Inflammatory macrophage treated with lipopolysaccharide for 1 hour (primary cell): Measurements from ENCODE around the gene PTPN20.
"Not testable (repeated sequence)": the region's sequence is repeated elsewhere in the genome, so short reads cannot be mapped to it uniquely, and the experiment has no call there.

Experiments
- DNase-seq, 2 donors: peaks; one replicate each; pipeline ENCODE4 v3.0.0-alpha.2; 2020 to 2022

Gene PTPN20

DNA sequence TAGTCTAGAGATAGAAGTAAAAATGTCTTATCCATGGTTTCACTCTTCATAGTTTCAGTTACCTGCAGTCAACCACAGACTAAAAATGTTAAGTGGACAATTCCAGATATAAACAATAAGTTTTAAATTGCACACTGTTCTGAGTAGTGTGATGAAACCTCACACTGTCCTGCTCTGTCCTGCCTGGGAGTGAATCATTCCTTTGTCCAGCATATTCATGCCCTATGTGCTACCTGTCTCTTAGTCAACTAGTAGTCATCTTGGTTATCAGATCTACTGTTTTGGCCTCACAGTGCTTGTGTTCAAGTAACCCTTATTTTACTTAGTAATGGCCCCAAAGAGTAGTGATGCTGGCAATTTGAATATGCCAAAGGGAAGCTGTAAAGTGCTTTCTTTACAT lies 49.5 kb downstream of the PTPN20 start:
- DNase-seq: not testable (repeated sequence)

DNA sequence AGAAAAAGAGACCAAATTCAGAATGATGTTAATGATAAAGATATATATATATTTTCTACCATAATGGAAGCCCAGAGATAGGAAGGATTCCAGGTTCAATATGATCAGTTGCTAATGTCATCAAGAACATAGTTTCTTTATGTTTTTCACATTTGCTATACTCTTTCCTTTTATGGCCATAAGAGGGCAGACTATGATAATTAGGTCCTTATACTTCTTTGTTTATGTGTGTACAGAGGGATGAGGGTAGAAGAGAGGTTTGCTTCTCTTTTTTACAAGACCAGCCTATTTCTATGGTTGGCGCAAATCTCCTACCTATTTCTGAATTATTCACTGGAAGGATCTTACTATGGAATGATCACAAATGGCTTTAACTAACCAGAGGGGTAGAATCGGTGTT lies 52.1 kb downstream of the PTPN20 start:
- DNase-seq: not testable (repeated sequence)

DNA sequence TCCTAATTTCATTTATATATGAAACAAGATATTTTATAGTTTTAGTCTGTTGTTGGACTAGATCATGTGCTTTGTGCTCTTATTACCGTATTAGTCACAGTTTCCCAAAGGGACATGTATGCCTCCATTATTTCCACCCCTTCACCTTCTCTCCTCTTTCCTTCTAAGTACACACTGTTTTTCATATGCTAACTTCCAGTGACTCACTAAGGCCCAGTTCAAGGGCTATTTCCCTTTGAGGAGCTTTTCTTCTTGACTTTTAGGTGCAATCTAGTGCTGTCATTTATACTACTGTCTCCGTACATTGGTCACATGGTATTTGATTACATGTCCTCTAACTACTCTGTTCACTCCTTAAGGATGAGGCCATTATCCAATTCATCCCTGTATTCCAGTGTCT lies 55.8 kb downstream of the PTPN20 start:
- not testable (repeated sequence) for DNase-seq

DNA sequence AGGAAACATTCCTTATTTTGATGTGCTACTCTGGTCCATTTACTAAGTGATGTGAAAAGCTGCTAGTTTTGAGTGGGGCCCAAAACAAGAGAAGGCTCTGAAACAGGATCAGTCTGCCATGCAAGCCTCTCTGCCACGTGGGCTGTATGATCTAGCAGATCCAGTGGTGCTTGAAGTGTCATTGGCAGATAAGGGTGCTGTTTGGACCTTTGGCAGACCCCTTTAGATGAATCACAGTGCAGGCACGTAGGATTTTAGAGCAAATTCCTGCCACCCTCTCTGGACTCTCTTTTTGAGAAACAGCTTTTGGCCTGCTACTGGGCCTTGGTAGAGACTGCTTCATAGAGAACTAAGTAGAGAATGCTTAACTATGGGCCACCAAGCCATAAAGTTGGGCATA lies 69.0 kb downstream of the PTPN20 start:
- not testable (repeated sequence) for DNase-seq

DNA sequence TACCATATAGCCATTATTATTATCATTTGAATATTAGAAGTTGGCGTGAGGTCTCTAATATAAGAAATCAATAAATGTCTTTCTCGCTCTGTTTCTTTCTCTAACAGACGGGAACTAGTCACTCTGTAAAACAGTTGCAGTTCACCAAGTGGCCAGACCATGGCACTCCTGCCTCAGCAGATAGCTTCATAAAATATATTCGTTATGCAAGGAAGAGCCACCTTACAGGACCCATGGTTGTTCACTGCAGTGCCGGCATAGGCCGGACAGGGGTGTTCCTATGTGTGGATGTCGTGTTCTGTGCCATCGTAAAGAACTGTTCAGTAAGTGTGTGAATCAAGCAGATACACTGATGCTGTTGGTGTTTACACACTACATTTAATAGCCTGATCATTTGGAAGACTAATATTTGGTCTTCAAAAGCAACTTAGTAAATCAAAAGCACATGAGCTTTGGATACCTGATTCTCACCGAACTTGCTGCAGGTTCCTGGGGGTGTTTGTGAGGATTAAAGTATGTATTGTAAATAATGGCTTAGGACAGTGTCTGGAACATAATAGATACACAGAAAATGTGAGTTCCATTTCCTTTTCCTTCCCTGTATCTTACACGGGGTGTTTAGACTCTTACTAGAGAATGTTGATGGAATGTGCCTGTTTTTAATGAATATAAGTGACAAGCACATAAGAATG lies 76.2 kb downstream of the PTPN20 start:
- not testable (repeated sequence) for DNase-seq

DNA sequence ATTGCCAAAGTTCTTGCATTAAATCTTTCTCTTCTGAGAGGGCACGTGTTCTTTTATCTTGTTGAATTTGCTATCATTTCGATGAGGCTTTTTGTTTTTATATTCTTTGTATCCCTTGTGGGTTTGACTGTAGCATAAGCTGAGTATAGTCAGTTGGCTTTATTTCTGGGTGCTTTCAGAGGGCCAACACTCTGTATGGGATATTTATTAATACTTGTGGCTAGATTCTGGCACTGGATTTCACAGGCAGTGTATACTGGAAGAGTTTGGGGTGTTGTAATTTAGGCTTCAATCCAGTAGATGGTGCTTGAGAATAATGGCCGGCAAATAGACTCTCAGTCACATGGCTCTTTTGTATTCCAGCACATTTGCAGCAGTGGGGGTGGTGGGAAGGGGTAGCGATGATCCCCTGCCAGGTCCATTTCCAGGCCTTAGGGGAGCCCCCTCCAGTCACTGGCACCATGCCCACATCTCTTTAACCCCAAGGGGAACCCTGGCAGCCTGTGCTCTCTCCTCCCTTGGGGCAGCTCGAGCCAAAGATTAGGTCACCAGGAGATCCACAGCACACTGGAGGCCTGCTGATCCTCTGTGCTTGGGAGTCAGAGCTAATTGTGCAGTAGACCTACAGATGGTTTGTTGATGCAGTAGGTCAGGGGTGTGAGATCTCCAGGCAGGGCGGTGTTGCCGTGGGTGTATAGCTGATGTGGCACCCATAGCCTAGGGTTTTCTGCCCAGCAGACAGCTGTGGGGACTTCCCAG lies 81.8 kb downstream of the PTPN20 start:
- DNase-seq: peak; percentile 75 to 89

DNA sequence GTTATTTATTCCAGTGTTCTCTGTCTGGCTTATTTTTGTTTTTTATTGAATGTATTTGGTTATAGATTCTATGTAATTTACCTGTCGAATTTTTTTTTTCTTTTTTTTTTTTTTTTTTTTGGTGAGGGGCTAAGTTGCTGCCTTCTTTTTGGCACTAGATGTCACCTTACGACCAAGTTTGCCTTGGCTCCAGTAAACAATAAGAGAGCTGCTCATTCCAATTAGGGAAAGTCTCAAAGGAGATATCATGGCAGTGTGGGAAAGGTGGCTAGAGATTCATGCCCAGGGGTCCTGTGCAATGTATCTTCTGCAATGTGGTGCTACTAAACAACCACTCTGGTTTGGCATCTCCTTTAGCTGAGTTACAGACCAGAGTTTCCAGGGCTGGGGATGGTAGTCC lies 84.0 kb downstream of the PTPN20 start:
- no peak for DNase-seq

DNA sequence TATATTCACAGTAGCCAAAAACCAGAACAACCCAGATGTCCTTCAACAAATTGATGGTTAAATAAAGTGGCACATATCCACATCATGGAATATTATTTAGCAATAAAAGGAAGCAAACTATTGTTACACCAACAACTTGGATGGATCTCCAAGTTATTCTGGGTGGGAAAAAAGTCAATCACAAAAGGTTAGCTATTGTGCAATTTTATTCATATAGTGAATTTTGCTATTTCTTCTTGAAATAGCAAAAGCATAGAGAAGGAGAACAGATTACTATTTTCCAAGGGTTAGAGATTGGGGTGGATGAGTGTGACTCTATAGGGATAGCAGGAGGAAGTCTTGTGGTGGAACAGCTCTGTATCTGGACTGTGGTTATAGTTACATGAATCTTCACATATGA lies 87.0 kb downstream of the PTPN20 start:
- DNase-seq: no peak

DNA sequence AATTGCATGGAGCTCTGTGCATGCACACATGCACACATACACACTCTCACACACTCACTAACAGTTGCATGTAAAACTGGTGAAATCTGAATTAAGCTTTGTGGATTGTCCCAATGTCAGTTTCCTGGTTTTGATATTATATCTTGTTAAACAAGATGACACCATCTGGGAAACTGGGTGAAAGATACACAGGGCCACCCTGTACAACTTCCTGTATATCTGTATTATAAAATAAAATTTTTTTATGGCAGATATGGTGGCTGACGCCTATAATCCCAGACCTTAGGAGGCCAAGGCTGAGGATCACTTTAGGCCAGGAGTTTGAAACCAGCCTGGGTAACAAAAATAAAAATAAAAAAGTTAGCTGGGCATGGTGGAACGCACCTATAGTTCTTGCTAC lies 87.4 kb downstream of the PTPN20 start:
- no peak for DNase-seq

DNA sequence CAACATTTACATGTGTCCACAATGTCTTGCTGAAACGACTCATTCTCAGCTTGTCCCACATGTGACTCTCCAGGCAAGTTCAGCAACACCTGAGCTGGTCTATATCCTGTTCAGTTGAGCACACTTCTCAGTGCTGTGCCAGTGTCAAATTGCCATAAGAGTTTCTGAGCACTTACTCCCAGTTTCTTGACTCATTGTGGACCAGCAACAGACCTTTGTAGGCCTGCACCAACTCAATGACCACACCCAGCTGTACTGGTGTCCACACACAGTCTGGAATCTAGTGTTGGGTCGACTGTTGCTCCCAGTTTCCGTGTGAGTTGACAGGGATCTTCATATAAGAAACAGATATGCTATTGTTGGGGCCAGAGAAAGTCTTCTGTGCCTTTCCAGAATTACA lies 88.0 kb downstream of the PTPN20 start:
- no peak for DNase-seq

DNA sequence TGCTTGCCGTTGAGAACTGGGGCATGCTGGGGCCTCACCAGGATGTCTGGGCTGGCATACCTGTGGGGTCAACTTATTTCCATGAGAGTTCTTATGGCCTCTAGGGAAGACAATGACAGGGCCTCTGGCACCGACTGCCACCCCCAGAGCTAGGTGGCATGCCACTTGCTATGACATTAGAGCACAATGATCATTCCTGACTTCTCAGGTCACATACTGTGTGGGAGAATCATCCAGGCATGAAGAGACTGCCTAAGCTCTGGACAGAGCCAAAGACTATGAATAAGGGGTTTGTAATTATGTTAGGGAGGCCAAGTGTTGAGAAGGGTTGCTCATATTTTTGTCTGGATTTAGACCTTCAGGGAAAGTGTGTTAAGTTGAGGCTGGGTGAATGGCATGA lies 97.5 kb downstream of the PTPN20 start:
- DNase-seq: no peak

DNA sequence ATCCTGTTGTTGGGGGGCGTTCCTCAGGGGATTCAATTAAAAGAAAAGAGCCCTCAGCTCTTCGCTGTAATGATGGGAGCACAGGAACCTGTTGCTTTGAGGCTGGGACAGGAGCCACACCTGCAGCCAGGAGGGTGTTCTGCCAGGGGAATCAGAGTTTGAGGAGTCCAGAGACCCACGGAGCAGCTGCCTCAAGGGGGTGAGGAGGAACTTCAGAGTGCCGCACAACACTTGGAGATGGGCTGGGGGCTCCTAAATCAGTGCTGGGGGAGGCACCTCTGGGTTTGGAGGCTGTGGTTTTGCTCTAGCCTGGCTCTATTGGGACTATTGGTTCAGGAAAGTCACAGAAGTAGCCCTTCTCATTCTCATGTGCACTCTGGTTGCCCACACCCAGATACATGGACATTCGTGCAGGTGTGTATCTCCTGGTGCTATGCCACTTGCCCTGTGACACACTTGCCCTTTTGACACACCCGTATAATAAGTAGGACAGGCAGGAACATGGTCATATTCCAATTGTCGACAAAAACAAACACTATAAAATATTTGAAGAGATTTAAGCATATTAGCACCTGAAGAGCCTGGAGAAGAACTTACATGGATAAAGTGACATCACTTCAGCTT lies 98.1 kb downstream of the PTPN20 start:
- DNase-seq: no peak

DNA sequence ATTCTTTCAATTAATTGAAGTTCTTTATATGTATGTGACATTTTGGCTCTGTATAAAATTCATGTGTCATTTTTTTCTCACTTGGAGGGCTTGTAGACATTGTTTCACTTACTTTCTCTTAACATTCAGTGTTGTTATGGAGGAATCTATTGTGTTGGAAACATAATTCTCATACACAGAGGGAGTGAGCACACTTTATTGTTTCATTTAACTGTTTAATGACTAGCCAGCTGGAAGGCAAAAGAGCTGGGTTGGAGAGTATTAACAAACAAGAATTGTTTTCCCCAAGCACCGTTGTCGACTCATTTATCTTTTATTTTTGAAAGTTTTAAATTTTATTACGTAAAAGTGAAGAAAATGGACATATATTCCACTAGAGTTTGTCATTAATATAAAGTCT lies 98.8 kb downstream of the PTPN20 start:
- DNase-seq: no peak

DNA sequence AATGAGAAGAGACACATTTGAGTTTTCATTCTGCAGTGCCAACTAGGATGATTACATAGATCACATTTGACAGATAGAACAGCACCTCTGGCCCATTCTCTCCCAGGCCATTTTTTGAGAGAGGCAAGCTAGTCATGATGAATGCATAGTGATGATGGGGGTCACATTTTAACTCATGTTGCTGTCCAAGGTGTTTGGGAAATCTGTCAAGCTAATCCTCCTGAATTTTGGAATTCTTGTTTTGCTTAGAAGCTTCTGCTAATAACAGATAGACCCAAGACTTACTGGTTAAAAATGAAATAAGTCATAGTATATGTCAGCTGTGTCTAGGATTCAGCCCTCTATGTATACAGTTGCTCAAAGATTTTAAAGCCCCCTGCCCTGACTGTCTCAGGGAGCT lies 101.0 kb downstream of the PTPN20 start:
- no peak for DNase-seq

DNA sequence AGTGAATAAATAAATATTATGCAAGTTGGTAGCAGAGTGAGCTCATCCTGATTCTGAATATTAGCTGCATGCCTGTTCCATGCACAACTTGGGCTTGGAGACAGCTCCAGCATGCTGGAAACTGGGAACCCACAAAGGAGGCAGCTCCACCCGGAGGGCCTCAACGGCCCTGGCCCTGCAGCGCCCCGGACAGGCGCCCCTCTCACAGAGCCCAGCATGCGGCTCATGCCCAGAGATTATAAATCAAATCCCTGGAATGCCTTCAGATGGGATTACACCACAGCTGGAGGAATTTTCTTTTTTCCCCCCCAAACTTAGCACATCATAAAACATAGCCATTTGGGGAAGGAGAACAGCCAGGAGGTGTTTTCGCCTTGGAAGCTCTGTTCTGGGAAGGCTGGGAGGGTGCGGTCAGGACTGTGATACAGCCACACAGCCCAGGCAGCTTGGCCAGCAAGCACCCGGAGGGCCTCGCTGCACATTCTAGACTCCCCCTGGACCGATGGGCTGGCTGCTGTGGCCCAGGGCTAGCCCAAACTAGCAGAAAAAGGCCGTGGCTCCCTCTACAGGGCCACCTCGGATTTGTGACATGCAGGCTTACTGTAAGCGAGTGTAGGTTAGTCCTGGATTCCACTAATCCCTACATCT lies 102.4 kb downstream of the PTPN20 start:
- no peak for DNase-seq

DNA sequence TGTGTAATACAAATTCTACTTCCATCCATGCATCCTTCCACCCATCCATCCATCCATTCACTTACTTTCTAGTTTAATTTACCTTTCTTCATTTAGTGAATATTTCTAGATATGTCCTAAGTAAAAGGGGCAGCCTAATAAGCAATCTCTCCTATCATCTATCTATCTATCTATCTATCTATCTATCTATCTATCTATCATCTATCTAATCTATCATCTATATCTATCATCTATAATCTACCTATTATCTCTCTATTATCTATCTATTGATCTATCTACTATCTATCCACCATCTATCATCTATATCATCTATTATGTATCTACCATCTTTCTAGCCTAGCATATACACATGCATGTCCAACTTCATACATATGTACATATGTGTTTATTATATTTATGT lies 104.2 kb downstream of the PTPN20 start:
- DNase-seq: no peak

DNA sequence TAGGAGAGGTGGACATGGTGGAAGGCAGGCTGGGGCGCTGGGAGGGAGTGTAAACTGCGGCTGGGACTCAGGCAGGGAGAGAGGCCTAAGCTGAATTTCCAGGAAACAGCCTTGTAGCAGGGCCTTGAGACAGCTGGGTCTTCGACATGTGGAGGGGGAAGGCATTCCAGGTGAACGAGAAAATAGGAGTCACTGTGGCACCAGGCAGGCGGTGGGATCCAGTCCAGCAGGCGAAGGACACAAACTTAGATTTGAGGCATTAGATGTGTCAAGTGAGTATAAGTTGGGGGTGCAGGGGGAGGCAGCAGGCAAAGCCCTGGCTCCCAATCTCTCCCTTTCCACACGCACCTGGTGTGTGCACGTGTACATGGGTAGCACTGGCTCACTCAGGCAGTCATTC lies 105.3 kb downstream of the PTPN20 start:
- no peak for DNase-seq

DNA sequence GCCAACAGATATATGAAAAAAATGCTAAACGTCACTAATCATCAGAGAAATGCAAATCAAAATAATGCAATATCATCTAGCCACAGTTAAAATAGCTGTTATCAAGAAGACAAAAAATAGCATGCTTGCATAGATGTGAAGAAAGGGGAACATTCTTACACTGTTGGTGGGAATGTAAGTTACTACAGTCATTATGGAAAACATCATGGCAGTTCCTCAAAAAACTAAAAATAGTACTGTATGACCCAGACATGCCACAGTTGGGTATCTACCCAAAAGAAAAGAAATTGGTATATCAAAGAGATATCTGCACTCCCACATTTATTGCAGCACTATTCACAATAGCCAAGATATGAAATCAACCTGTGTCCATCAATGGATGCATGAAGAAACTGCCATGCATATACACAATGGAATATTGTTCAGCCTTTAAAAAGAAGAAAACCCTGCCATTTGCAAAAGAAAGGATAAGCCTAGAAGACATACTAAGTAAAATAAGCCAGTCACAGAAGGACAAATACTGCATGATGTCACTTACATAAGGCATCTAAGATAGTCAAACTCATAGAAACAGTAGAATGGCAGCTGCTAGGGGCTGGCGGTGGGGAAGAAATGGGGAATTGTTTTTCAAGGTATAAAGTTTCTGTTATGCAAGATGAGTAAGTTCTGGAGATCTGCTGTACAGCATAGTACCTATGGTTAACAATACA lies 107.0 kb downstream of the PTPN20 start:
- peak; percentile 22 to 49 for DNase-seq

DNA sequence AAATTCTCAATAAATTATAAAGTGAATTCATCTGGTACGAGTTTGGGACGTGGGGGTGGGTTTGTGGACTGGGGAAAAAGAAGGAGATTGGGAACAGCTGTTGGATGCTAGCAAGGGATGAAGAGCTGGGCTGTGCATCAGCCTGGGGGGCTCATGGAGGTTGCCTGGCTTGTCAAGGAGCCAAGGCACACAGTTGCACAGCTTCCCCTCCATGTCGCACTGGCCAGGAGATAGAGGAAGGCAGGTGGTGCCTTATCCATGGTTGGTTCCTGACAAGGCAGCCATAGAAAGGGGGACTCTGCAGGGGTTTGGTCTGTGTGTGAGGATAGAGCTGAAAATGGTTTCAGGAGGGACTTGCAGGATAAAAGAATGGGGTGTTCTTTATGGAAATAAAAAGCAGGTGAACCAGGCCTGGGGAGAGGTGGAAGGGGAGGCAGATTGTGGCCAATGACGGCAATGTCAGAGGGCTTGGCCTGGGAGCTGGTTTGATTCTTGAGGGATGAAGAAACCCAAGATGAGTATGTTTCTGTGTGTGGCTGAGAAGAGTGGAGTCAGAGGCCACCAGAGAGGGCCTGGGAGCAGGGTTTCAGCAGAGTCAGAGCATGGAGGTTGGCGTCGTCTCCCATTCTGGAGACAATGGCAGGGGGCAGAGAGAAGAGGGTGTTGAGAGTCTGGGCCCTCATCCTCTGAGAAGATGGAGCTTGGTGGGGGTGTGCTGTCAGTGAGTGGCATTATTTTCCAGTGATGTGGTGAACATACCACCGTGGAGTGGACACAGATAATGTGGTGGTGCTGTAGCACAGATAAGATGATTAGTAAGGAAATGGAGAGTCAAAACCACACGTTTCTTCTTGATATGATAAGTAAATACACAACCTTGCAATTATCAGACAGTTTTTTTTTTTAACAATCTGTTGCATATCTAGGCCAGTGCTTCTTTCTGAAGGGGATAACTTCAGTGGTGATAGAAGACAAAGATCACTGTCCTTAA lies 108.2 kb downstream of the PTPN20 start:
- no peak for DNase-seq

DNA sequence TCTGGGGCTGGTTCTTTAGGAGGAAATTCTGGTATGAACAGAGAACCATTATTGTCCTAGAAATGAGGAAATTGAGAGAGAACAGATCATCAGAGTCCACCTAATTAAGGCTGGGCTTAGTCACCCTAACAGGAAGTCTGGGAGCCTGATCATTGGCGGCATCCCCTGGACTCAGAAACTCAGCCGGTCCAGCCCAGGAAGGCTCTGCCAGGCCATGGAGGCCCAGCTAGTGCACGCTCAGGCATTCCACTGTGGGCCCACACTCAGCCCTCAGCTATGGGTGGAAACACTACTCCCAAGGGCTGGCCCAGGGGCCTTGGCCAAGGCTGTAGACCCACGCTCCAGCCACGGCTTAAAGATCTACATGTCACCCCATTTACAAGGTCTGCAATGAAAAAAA lies 109.2 kb downstream of the PTPN20 start:
- DNase-seq: peak; percentile 57 to 58

DNA sequence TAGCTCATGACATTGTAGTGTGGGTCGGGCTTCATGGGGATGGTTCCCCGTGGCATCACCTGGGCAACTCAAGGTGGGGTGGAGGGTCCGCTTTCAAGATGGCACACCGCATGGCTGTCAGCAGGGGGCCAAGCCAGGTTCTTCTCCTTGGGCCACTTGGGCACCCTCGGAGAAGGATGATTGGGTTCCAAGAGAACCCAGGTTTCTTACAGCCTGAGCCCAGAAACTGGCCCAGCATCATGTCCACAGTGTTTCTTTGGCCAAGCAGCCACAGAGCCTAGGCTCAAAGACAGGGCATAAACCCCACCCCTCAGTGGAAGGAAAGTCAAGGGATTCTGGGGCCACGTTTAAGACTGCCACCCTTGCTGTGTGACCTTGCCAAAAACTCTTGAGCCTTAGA lies 110.6 kb downstream of the PTPN20 start:
- DNase-seq: no peak
